ENCODE data around the gene MAP3K2. TPM values are rescaled to one million over a fixed set of nuclear protein-coding genes. Genes with fewer than 3 reads are reported as not detected.

MAP3K2 gene
- total and polyA plus RNA-seq, 2 of the 8 experiments (the other 6 are each of a cell fraction or from before 2014, with no cell fraction given): 2.0 to 23.2 TPM

- TF ChIP-seq TCF12 (IDR thresholded peaks at IDR 0.05; ENCODE audit: low read depth, low read length) (no peak), CREB1 (IDR thresholded peaks at IDR 0.05) (peak; percentile 40; the same call in 1 of the 2 replicates), HDAC2 (IDR thresholded peaks at IDR 0.05; ENCODE audit: borderline replicate concordance in 1 of 2, low read depth in 2 of 2, low read length in 2 of 2) (0 out of 4 replicates have a peak, but pooled peaks of 1 of the 2 experiments have one; percentile 33), MAX (IDR thresholded peaks at IDR 0.05) (peak; percentile 89), GABPA (IDR thresholded peaks at IDR 0.05; ENCODE audit: borderline replicate concordance, insufficient read depth, low read length) (0 out of 2 replicates have a peak, but pooled peaks have one; percentile 19)
These were observed 35.0 kb upstream of the MAP3K2 start (continued) for GRCh38 chr2:127422559-127423477.
